DMS153 treated with DMSO at 0.1 percent for 48 hours (cell line): ENCODE results near the gene PTPRF.

Source experiments
- DNase-seq: peaks from one replicate; lab custom pipeline; 2025; ENCODE audit not compliant: unreplicated experiment; lab: John Stamatoyannopoulos, UW

The PTPRF gene

GRCh38 chr1:43655953-43656352 is 125.3 kb downstream of the PTPRF start:
- DNase-seq = no peak

DNA sequence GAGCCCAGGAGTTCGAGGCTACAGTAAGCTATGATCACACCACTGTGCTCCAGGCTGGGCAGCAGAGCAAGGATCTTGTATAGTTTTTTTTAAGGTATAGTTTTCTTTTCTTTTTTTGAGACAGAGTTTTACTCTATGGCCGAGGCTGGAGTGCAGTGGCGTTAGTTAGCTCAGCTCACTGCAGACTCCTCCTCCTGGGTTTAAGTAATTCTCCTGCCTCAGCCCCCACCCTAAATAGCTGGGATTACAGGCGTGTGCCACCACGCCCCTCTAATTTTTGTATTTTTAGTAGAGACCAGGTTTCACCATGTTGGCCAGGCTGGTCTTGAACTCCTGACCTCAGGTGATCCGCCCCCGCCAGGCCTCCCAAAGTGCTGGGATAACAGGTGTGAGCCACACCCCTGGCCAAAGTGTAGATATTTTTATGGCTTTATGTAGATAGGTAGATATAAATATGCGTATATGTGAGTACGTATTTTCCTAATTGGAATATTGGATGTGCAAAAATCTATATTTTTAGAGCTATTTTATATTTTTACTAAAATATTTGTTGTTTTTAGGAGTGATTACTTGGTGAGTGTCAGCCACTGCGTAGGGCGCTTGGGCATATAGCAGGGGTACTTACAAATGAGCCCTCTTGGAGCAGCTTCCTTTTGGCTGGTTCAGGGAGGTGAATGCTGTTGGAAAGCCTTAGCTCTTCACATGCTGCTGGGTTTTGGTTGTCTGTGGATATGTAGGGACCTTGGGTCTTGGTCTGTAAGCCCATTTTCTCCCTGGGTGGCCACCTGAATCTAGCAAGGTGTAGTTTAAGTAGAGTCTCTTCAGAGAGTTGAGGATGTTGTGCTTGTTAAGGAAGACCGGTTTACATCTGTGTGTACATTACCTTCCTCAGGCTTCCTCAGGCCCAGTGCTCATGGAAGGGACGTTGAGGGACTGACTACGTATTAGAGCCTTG is 128.8 kb downstream of the PTPRF start:
- DNase-seq = no peak

GRCh38 chr1:43660355-43660754 is 129.7 kb downstream of the PTPRF start:
- DNase-seq = no peak

- no peak for DNase-seq
These were observed 133.7 kb downstream of the PTPRF start for GRCh38 chr1:43664369-43664768.

DNA sequence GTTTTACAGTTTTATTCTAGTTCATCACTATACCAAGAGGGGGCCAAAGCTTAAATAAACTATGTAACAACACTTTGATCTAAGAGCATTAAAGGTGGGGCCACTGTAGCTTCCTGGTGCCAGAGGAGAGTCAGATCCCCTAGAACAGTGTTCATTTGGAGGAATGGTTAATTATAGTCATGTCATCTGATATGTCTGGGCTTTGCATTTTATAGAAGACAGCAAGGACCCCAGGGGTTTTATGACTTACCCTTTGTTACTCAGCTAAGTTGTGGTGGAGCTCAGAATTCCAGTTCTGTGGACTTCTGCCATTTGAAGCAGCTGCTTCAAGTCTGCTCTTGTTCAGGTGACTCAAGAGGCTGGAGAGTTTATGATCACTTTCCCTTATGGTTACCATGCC is 135.9 kb downstream of the PTPRF start:
- no peak for DNase-seq

DNA sequence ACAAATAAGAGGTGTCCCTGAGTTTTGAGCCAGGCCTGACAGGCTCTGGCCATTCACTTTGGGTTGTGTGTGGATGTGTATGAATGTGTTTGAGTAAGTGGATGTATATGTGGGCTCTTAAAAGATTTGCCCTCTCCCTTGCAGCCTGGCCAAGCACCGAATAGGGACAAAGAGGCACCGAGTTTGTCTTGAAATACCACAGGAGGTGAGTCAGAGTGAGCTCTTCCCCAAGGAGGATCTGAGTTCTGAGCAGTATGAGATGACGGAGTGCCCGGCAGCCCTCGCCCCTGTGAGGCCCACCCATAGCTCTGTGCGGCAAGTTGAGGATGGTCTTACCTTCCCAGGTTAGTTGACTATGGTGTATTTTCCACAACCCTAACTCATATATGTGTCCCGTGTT is 138.3 kb downstream of the PTPRF start:
- DNase-seq = no peak

DNA sequence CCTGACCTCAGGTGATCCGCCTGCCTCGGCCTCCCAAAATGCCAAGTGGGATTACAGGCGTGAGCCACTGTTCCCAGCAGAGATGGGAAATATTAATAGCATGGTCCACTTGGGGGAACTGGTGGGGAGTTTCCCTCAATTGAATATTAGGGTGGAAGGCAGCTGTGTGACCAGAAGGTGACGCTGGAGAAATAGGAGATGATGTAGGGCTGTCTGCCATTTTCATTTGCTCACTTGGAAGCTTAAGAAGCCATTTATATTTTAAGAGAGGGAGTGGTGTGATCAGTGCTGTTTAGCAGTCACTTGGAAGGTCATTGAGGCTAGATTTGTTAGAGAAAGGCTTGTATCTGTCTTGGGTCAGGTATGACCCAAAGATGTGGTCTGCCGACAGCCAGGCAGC is 139.2 kb downstream of the PTPRF start:
- no peak for DNase-seq

GRCh38 chr1:43671193-43671592 is 140.5 kb downstream of the PTPRF start:
- no peak for DNase-seq

GRCh38 chr1:43671626-43672330 is 141.1 kb downstream of the PTPRF start:
- DNase-seq = no peak

DNA sequence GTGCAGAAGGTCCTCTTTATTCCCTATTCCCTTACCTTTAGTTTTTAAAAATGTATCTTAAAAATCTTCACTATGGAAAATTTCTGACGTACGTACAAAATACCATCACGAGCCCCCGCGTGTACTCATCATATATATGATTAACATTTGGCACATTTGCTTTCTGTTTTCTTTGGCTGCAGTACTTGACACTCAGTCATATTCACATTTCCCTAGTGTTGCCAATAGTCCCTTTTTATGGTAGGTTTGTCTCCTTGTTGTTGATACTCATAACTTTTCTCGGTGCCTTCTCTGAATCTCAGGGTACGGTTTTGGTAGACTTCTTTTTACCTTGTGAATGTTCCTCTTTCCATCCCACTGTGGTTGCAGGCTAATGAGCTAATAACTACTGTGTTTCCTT is 142.6 kb downstream of the PTPRF start:
- no peak for DNase-seq
